ENCODE data around the gene MARK2.

DNA sequence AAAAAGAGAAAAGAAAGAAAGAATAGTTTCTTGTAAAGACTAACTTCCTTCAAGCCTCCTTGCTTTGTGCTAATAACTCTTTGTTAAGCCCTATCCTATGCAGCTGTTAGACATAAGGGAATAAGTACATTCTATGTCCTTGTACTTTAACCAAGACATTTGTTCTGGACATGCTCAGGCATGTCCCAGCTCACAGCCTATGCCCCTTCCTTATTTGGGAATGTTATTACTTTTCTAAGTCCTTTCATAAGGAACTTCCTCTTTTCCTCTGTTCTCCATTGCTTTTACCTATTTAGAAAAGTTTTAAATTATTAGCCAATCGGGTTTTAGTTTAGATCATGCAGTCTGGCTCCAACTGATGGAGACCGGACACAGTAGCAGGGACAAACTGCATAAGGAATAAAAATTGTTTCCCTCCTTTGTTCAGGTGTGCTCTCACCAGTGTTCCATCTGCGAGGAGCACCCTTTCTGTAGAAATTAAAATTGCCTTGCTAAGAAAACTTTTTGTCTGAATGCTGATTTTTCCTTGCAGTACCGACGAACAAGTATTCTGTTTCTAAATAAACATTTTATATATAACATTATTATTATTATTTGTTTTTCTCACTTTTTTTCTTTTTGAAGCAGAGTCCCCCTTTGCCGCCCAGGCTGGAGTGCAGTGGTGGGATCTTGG is 47.3 kb upstream of the MARK2 start:
- TF ChIP-seq, protein P1, sequence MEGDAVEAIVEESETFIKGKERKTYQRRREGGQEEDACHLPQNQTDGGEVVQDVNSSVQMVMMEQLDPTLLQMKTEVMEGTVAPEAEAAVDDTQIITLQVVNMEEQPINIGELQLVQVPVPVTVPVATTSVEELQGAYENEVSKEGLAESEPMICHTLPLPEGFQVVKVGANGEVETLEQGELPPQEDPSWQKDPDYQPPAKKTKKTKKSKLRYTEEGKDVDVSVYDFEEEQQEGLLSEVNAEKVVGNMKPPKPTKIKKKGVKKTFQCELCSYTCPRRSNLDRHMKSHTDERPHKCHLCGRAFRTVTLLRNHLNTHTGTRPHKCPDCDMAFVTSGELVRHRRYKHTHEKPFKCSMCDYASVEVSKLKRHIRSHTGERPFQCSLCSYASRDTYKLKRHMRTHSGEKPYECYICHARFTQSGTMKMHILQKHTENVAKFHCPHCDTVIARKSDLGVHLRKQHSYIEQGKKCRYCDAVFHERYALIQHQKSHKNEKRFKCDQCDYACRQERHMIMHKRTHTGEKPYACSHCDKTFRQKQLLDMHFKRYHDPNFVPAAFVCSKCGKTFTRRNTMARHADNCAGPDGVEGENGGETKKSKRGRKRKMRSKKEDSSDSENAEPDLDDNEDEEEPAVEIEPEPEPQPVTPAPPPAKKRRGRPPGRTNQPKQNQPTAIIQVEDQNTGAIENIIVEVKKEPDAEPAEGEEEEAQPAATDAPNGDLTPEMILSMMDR (IDR thresholded peaks at IDR 0.05; ENCODE audit: low read length) = no peak
- TF ChIP-seq EZH2phosphoT487 (IDR thresholded peaks at IDR 0.05; ENCODE audit: low read length) = no peak
- TF ChIP-seq EZH2 (optimal IDR thresholded peaks at IDR 0.05; ENCODE audit: low read depth, low read length) = no peak
